Activated CD4-positive, alpha-beta T cell treated with anti-CD3 and anti-CD28 coated beads for 24 hours (primary cell): Measurements from ENCODE around the gene PTPRD.

Source experiments
- DNase-seq, 2 donors: peaks; one replicate each; pipeline ENCODE4 v3.0.0-alpha.2; 2020; ENCODE audit warnings: low read depth in 2 of 2

PTPRD gene

GRCh38 chr9:8585036-8585435 lies 2027.8 kb downstream of the PTPRD start:
- DNase-seq, result no peak

- DNase-seq, result no peak
These were observed 2033.1 kb downstream of the PTPRD start for GRCh38 chr9:8579661-8580060.

- no peak for DNase-seq
These were observed 2036.1 kb downstream of the PTPRD start for GRCh38 chr9:8576741-8577140.

GRCh38 chr9:8574846-8575245 lies 2038.0 kb downstream of the PTPRD start:
- no peak for DNase-seq

GRCh38 chr9:8572209-8572608 lies 2040.6 kb downstream of the PTPRD start:
- no peak for DNase-seq

- DNase-seq, result no peak
These were observed 2041.2 kb downstream of the PTPRD start for GRCh38 chr9:8571643-8572042.

- no peak for DNase-seq
These were observed 2042.0 kb downstream of the PTPRD start for GRCh38 chr9:8570776-8571175.

GRCh38 chr9:8569823-8570222 lies 2043.0 kb downstream of the PTPRD start:
- no peak for DNase-seq

- no peak for DNase-seq
These were observed 2044.7 kb downstream of the PTPRD start for GRCh38 chr9:8567963-8568579.

- no peak for DNase-seq
These were observed 2047.8 kb downstream of the PTPRD start for GRCh38 chr9:8564960-8565359.

- no peak for DNase-seq
These were observed 2052.0 kb downstream of the PTPRD start for GRCh38 chr9:8560560-8561525.

- DNase-seq, result no peak
These were observed 2054.6 kb downstream of the PTPRD start for GRCh38 chr9:8558176-8558575.

- DNase-seq, result no peak
These were observed 2056.9 kb downstream of the PTPRD start for GRCh38 chr9:8555762-8556500.

GRCh38 chr9:8553444-8553843 lies 2059.4 kb downstream of the PTPRD start:
- no peak for DNase-seq

- DNase-seq, result no peak
These were observed 2060.1 kb downstream of the PTPRD start for GRCh38 chr9:8552732-8553131.

- no peak for DNase-seq
These were observed 2063.6 kb downstream of the PTPRD start for GRCh38 chr9:8549214-8549613.

- no peak for DNase-seq
These were observed 2069.6 kb downstream of the PTPRD start for GRCh38 chr9:8543219-8543618.

- no peak for DNase-seq
These were observed 2070.3 kb downstream of the PTPRD start for GRCh38 chr9:8542537-8542936.

- no peak for DNase-seq
These were observed 2073.1 kb downstream of the PTPRD start for GRCh38 chr9:8539681-8540197.

GRCh38 chr9:8536845-8537244 lies 2076.0 kb downstream of the PTPRD start:
- no peak for DNase-seq

GRCh38 chr9:8534828-8535227 lies 2078.0 kb downstream of the PTPRD start:
- DNase-seq, result no peak

GRCh38 chr9:8533681-8534080 lies 2079.1 kb downstream of the PTPRD start:
- DNase-seq, result no peak
